Measurements from ENCODE around the gene KRTAP10-11.
"Not testable (repeated sequence)": the region's sequence is repeated elsewhere in the genome, so short reads cannot be mapped to it uniquely, and the experiment has no call there.

Gene KRTAP10-11

DNA sequence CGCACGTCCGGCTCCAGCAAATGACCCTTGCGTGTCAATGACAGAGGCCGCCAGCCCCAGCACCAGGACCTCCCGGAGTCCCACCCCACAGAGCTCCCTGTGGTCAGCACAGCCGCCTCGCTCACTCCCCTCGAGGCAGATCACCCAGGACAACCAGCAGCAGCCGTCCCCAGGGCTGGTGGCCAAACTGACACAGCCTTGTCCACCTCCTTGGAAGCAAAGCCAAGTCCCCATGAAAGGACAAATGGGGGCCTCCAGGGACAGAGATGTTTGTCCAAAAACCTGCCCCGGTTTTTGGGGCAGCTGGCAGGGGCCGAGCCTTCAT is 6.9 kb upstream of the KRTAP10-11 start:
- no peak for DNase-seq (ENCODE audit: low spot score)

DNA sequence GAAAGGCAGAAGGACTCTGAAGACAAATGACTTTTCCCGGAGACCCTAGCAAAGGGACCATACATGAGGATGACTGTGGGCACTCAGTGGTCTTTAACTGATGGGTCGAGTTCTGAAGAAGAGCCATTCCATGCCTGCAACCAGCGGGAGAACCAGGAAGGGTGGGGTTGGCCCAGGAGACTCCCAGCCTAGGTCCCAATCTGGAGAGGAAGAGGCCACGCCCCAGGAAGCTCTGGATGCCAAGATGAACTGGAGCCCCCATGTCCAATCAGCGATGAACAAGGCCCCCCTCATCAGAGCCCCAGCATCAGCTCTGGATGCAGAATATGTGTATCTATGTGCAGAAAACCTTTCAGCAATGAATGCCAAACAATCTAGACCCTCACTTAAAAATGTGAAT is 5.5 kb upstream of the KRTAP10-11 start:
- no peak for DNase-seq (ENCODE audit: low spot score)

DNA sequence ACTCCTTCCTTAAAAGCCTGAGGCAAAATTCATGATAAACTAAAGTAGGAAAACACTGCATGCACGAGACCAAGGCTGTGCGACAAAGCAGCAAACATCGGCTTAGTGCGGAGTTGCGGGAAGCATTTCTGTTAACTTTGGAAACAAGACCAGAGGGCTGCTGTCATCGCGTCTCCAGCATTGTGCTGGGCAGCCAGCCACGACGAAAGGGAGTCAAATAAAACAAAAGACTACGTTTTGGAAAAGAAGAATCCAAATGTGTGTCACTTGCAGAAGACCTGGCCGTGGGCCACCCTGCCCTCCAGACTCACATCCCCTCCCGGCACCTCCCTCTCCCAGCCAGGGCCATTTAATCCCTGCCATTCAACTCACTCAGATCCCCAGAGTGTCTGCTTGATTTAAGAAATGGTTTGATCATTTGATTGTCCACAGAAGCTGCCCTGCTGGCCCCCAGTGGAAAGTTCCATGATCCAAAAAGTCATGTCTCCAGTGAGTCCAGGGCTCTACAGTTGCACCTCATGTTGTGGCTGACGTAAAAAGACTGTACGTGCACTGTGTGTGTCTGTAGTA is 2.4 kb upstream of the KRTAP10-11 start:
- no peak for DNase-seq (ENCODE audit: low spot score)

DNA sequence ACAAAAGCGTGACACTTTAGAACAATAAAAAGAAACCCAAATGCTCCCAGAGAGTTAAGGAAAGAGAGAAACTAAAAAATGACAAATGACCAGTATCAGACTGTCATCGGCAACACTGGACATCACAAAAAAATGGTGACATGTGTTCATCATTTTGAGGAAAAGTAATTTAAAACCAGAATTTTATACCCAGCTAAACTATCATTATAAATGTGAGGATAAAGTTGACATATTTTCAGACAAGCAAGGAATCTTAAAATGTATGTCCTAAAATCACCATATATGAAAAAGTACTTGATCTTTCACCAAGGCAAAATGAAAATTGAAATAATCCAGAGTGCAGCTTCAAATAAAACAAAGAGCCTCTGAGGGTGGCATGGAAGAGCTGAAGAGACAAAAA is 1.3 kb upstream of the KRTAP10-11 start:
- DNase-seq (ENCODE audit: low spot score), result no peak

DNA sequence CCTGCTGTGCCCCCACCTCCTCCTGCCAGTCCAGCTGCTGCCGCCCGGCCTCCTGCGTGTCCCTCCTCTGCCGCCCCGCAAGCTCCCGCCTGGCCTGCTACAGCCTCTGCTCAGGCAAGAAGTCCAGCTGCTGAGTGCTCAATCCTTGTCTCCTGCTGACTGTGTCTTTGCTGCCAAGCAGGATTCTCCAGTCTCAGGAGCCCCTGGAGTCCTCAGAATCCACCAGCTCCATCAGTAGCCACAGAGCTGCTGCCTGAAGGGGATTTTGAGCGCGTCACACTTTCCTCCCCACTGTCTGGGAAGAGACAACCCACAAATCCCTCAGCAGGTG is 973 bp downstream of the KRTAP10-11 start:
- no peak for DNase-seq (ENCODE audit: low spot score)

DNA sequence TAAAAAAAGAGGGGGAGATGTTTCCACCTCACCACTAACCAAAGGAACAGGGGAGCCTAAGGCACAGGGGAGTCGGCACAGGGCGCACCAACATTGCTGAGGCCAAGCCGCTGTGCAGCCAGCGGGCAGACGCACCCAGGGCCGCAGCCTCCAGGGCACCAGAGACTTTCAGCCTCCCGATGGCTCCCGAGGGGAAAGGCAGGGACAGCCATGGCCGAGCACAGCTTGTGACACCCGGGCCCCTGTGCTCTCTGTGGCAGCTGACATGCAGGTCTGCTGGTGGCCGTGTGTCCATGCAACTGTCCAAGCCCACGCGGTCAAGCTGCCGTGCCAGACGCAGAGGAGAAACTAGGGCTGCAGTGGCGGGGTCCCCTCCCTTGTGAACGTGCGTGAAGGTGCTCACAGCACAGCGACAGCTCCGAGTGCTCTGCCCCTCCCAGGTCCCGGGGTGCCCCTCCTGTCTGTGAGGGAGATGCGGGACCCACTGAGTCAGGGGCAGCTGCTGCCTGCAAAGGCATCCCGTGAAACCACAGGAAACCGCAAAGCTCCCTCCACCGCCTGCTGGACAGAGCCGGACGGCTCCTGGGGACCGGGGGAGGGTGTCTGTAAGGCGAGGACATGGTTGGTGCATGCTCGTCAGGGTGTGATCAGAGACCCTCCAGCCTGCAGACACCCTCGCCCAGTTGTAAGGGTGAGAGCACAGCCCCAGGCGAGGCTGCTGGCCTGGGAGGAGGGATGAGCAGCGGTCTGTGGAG is 2.5 kb downstream of the KRTAP10-11 start:
- no peak for DNase-seq (ENCODE audit: low spot score)

- no peak for DNase-seq (ENCODE audit: low spot score)
Measured at GRCh38 chr21:44649521-44650100, 3.4 kb downstream of the KRTAP10-11 start.

- no peak for DNase-seq (ENCODE audit: low spot score)
Measured at GRCh38 chr21:44650265-44650972, 4.2 kb downstream of the KRTAP10-11 start.

DNA sequence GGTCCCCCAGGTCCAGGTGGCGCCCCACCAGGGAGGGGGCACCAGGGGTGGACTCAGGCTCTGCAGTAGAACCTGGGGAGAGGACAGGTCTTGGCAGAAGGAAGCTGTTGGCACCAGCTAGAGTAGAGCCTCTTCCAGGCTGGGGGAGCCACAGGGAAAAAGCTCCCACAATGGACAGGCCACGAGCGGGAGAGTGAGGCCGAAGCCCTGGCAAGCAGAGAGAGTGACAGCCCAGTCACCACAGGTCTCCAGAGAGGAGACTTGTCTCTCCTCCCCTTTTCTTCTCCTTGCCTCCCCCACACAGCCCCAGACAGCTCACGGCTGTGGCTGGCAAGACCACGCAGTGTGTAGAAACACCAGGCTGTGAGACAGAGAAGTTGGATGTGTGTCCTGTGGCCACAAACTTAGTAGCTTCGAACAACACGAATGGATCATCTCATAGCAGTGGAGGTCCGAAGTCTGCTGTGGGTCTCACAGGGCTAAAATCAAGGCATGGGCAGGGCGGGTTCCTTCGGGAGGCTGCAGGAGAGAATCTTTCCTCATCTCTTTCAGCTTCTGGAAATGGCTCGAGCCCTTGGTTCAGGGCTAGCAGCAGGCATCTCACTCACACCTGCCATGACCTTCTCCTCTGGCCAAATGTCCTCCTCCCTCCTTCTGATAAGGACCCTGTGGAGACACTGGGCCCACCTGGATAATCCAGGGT is 4.9 kb downstream of the KRTAP10-11 start:
- DNase-seq (ENCODE audit: low spot score), result no peak

GRCh38 chr21:44653123-44653522 is 6.9 kb downstream of the KRTAP10-11 start:
- no peak for DNase-seq (ENCODE audit: low spot score)

DNA sequence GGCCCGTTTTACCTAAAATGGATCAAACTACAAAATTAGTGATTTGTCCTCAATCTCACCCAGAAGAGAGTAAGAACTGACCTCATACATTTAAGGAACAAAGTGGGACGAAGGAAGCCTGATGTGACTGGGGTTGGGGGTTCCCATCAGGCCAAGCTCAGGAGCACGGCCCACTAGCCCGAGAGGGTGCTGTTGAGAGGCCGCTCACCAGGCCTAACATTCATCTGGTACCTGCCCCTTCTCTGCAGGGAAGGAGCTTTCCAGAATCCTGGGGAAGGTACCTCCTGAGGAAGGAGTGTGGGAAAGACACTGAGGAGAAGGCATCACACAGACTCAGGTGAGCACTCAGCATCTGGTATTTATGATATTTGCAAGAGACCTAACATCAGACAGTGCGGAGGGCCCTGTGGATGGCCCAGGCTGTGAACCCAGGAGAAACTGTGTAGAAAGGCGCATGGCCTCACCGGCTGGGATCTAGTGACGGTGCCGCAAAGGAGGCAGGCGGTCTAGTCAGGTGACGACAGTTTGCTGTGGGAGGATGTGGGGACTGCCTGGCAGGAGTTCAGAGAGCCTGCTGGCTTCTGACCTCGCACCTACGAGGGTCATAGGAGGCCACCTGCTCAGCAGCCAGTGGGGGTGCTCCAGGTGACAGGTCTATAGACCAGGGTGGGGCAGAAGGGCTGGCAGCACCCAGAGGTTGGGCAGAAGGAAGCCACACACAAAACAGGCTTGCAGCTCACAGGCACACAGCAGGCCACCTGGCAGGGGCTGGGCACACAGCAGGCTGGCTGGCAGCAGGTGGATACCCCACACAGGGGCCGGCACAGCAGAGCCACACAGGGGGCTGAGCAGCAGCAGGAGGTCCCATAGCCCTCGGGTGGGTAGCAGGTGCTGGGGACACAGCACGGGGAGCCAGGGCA is 7.7 kb downstream of the KRTAP10-11 start:
- no peak for DNase-seq (ENCODE audit: low spot score)

GRCh38 chr21:44654576-44655175 is 8.5 kb downstream of the KRTAP10-11 start, which contains the start of gene KRTAP12-4:
Gene KRTAP12-4, minus strand, starts transcription at chr21:44654659. Its CDS starts 45 bp downstream, at chr21:44654614.
- DNase-seq (ENCODE audit: low spot score), result no peak

- DNase-seq (ENCODE audit: low spot score), result no peak
Measured at GRCh38 chr21:44656868-44657267, 10.7 kb downstream of the KRTAP10-11 start.

- DNase-seq (ENCODE audit: low spot score), result no peak
Measured at GRCh38 chr21:44657635-44658540, 11.7 kb downstream of the KRTAP10-11 start, which contains the start of gene KRTAP12-3. Gene KRTAP12-3, plus strand, starts transcription at chr21:44657932. Its CDS starts 48 bp downstream, at chr21:44657980.

DNA sequence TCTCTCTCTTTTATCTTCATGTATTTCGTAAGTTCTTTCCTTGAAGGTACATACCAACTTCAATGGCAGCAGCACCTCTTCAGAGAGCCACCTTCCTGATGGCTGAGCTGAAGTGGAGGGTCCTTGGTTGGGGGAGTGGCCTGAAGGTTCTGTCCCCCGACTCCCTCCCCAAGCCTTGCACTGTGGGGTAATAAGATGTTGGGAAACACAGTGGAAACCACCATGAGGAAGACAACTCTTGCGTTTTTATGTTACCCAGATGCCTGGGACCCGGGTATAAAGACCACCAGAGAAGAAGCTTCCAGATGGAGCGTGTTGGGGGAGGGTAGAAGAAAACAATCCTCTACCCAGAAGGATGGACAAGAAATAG is 12.3 kb downstream of the KRTAP10-11 start:
- DNase-seq (ENCODE audit: low spot score), result no peak

- no peak for DNase-seq (ENCODE audit: low spot score)
Measured at GRCh38 chr21:44658913-44659595, 12.8 kb downstream of the KRTAP10-11 start.

GRCh38 chr21:44661567-44661966 is 15.4 kb downstream of the KRTAP10-11 start:
- not testable (repeated sequence) for DNase-seq (ENCODE audit: low spot score)

DNA sequence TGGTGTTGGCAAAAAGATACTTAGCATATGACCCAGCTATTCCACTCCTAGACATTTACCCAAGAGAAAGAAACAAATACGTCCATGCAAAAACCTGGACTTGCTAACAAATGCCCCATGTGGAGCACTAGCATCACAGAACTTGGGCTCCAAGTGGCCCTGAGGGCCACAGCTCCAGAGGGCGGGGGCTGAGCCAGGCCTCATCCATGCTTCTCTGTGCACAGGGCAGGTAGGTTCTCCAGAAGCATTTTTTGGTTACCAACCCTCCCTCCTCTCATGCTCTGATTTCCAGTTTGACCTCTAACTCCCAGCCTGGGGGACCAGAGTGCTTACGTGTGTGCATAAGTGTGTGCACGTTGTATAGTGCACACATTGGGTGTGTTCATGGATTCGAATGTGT is 18.5 kb downstream of the KRTAP10-11 start:
- no peak for DNase-seq (ENCODE audit: low spot score)
